Right hindlimb (tissue), 1 donor: ENCODE results near the gene LRRC58.
A peak's percentile ranks its signal among the peaks of the same experiment; 100 is the strongest.

Source experiments
- DNase-seq: peaks from one replicate; pipeline ENCODE4 v3.0.0-alpha.2; 2018

The LRRC58 gene

GRCh38 chr3:120274739-120275167 is 74.4 kb downstream of the LRRC58 start:
- peak; percentile 54 for DNase-seq
